A673 (cell line): ENCODE data around the gene SPRTN. TPM values are rescaled to one million over a fixed set of nuclear protein-coding genes. Genes with fewer than 3 reads are reported as not detected.

Source experiments
- BruUV-seq: library from RNA; stranded (reverse); fragments of 400-500 nt; replicated peaks from 2 replicates; lab custom pipeline; 2021; lab: Mats Ljungman, UMichigan
- CTCF ChIA-PET: fragments of 300-600 bp; sonication (Branson Sonifier 250); formaldehyde crosslinking; loops from one replicate; lab custom pipeline; 2022; ENCODE audit warnings: antibody characterized with exemption; lab: Charles Lee
- POLR2A ChIA-PET: fragments of 300-600 bp; sonication (Branson Sonifier 250); formaldehyde crosslinking; loops from one replicate; lab custom pipeline; 2022; ENCODE audit warnings: antibody characterized with exemption; ENCODE audit not compliant: low non-redundant PET; lab: Charles Lee
- DNase-seq: peaks from one replicate; pipeline ENCODE4 v3.0.0-alpha.2; 2015; ENCODE audit warnings: low spot score
- H3K27ac ChIP-seq: fragments of 200-600 bp; sonication (generic); 2 replicates; pipeline ENCODE4 v1.5.1; 2016; ENCODE audit warnings: mixed run types, low read depth, mild to moderate bottlenecking, mixed read lengths, antibody characterized with exemption, low read length; ENCODE audit not compliant: poor library complexity, severe bottlenecking
- H3K27me3 ChIP-seq: fragments of 200-600 bp; sonication (generic); replicated peaks from 2 replicates; pipeline ENCODE4 v1.6.1; 2017; ENCODE audit warnings: mixed run types, low read depth, mild to moderate bottlenecking, mixed read lengths, antibody characterized with exemption, low read length; ENCODE audit not compliant: insufficient read depth, poor library complexity
- H3K36me3 ChIP-seq: fragments of 200-600 bp; sonication (generic); 2 replicates; pipeline ENCODE4 v1.6.1; 2016; ENCODE audit warnings: mixed run types, mild to moderate bottlenecking, mixed read lengths, antibody characterized with exemption, low read length; ENCODE audit not compliant: insufficient read depth, poor library complexity, severe bottlenecking
- H3K4me1 ChIP-seq: fragments of 200-600 bp; sonication (generic); 2 replicates; pipeline ENCODE4 v1.6.1; 2017; ENCODE audit warnings: mixed run types, mild to moderate bottlenecking, mixed read lengths, antibody characterized with exemption, low read length; ENCODE audit not compliant: insufficient read depth, poor library complexity, severe bottlenecking
- H3K4me3 ChIP-seq: fragments of 200-600 bp; sonication (generic); 2 replicates; pipeline ENCODE4 v1.5.1; 2016; ENCODE audit warnings: low read depth, mixed run types, mild to moderate bottlenecking, mixed read lengths, low read length; ENCODE audit not compliant: poor library complexity, severe bottlenecking
- H3K9me3 ChIP-seq: fragments of 200-600 bp; sonication (generic); 2 replicates; pipeline ENCODE4 v1.6.1; 2016; ENCODE audit warnings: mixed run types, low read depth, mild to moderate bottlenecking, mixed read lengths, antibody characterized with exemption, low read length; ENCODE audit not compliant: poor library complexity, severe bottlenecking
- CTCF ChIP-seq: fragments of 300-800, 200-600 bp; sonication (generic); conservative IDR thresholded peaks from 2 replicates; pipeline ENCODE4 v1.5.1; 2017; ENCODE audit warnings: low read depth, mild to moderate bottlenecking, antibody characterized with exemption, low read length, moderate library complexity, mixed read lengths
- EZH2 ChIP-seq: fragments of 200-600 bp; sonication (generic); IDR thresholded peaks from 2 replicates; pipeline ENCODE4 v1.6.1; 2017; ENCODE audit warnings: borderline replicate concordance, low read depth, mild to moderate bottlenecking, mixed read lengths, antibody characterized with exemption, low read length; ENCODE audit not compliant: poor library complexity, severe bottlenecking
- intact Hi-C: fragments of 100-400 bp; cut with micrococcal nuclease; formaldehyde crosslinking; loops from one replicate; pipeline ENCODE4 v1.10.0; 2022; ENCODE audit not compliant: unreplicated experiment
- total RNA-seq: library from RNA; stranded (reverse); gene quantifications from 2 replicates; pipeline ENCODE4 v1.2.3, GENCODE V29; 2021

SPRTN gene
- total RNA-seq, 1 experiment from 2014 or later: 27.2 TPM

- H3K4me3 ChIP-seq: no peak overlapping the region
- DNase-seq: no peak
- H3K27ac ChIP-seq: no peak overlapping the region
- ChIA-PET POLR2A (no interaction called here), CTCF (no interaction called here)
- BruUV-seq: no TSS peak
- H3K9me3 ChIP-seq: no peaks in the 10 kb centered on the region
- intact Hi-C loops: no loop called here
- H3K36me3 ChIP-seq: no peaks in the 10 kb centered on the region
- no peaks in the 10 kb centered on the region for H3K27me3 ChIP-seq
- TF ChIP-seq CTCF: no peak
- no peaks in the 10 kb centered on the region for H3K4me1 ChIP-seq
These were observed 25.7 kb upstream of the SPRTN start for GRCh38 chr1:231312432-231312788.

- no peak for DNase-seq
- Histone ChIP-seq H3K9me3 (no peaks in the 10 kb centered on the region), H3K4me1 (no peaks in the 10 kb centered on the region), H3K27me3 (no peaks in the 10 kb centered on the region), H3K4me3 (no peak overlapping the region), H3K27ac (no peak overlapping the region), H3K36me3 (no peaks in the 10 kb centered on the region)
- TF ChIP-seq EZH2: no peak
- no peak for TF ChIP-seq CTCF
- ChIA-PET CTCF (no interaction called here), POLR2A (no interaction called here)
- BruUV-seq: no TSS peak
- intact Hi-C loops: no loop called here
These were observed 24.4 kb upstream of the SPRTN start for GRCh38 chr1:231313661-231314060.

- ChIA-PET POLR2A (no interaction called here), CTCF (no interaction called here)
- Histone ChIP-seq H3K9me3 (no peaks in the 10 kb centered on the region), H3K4me1 (no peaks in the 10 kb centered on the region), H3K36me3 (no peaks in the 10 kb centered on the region), H3K27ac (no peak overlapping the region), H3K4me3 (no peak overlapping the region), H3K27me3 (no peaks in the 10 kb centered on the region)
- BruUV-seq: no TSS peak
- intact Hi-C loops: no loop called here
- peak; percentile 73 for DNase-seq
- peak; percentile 73 for TF ChIP-seq CTCF
- no peak for TF ChIP-seq EZH2
These were observed 22.2 kb upstream of the SPRTN start for GRCh38 chr1:231315887-231316286.
